Right lobe of liver (tissue), 6 donors: Measurements from ENCODE around the gene KCNJ16. TPM values are rescaled to one million over a fixed set of nuclear protein-coding genes. Genes with fewer than 3 reads are reported as not detected.
"Not testable (repeated sequence)": the region's sequence is repeated elsewhere in the genome, so short reads cannot be mapped to it uniquely, and the experiment has no call there.

Experiments
- ATAC-seq, 4 donors: fragments of 200-7000 bp; cut with Tn5 transposase; one replicate each; pipeline ENCODE4 v1.9.1; 2020; ENCODE audit warnings: mild to moderate bottlenecking in 4 of 4, moderate library complexity in 4 of 4
- DNase-seq, 3 donors: peaks; one replicate each; pipeline ENCODE4 v3.0.0-alpha.2; 2020
- H3K27ac ChIP-seq, 3 donors: fragments of 200-600 bp; one replicate each; pipeline ENCODE4 v1.8.0; 2022
- H3K27me3 ChIP-seq, 2 donors: fragments of 200-600 bp; one replicate each; pipeline ENCODE4 v1.8.0; 2022
- H3K36me3 ChIP-seq, 4 donors: fragments of 200-600 bp; sonication (generic) in 1 of 4; one replicate each; pipeline versions ENCODE4 v1.5.1 to v1.8.0; 2017 to 2022; ENCODE audit warnings: control low read depth in 1 of 4
- H3K4me1 ChIP-seq, 4 donors: fragments of 200-600 bp; sonication (generic) in 1 of 4; one replicate each; pipeline versions ENCODE4 v1.5.1 to v1.8.0; 2017 to 2022; ENCODE audit warnings: control low read depth in 1 of 4
- H3K4me3 ChIP-seq, 3 donors: fragments of 200-600 bp; one replicate each; pipeline ENCODE4 v1.8.0; 2022
- H3K9me3 ChIP-seq, 4 donors: fragments of 200-600 bp; sonication (generic) in 1 of 4; one replicate each; pipeline versions ENCODE4 v1.5.1 to v1.8.0; 2017 to 2022; ENCODE audit warnings: control low read depth in 1 of 4
- POLR2A ChIP-seq: fragments of 450-650 bp; IDR thresholded peaks from one replicate; pipeline ENCODE4 v1.6.1; 2017; ENCODE audit warnings: antibody characterized with exemption, mild to moderate bottlenecking
- WGBS: methylation state at CpG from one replicate; pipeline ENCODE4 v1.1.6; 2018; ENCODE audit warnings: low coverage, low lambda C conversion rate; ENCODE audit not compliant: insufficient coverage; ENCODE audit errors: missing lambda C conversion rate; 5-methylcytosine and 5-hydroxymethylcytosine counted together
- intact Hi-C, 2 donors: fragments of 100-400 bp; cut with DNase I; formaldehyde crosslinking; loops; one replicate each; pipeline versions ENCODE4 v1.11.2 to v1.14.1; 2022
- total RNA-seq, 6 experiments: library from RNA; depleted of rRNA in 2 of 6; stranded (reverse); fragments of >200 nt in 2 of 6; fragmentation: NEBNext Ultra II Directional in 3 of 6; extraction: Animal tissue kit (Norgen Biotek cat#: 25700) in 3 of 6; gene quantifications; one replicate each; pipeline versions ENCODE4 v1.1.0 to v1.2.4, GENCODE V29; 2016 to 2023
- TF ChIP-seq, protein P1 (sequence below), 4 donors: fragments of 200-600 bp in 3 of 4; fragments of 450-650 bp in 1 of 4; IDR thresholded peaks; one replicate each; pipeline versions ENCODE4 v1.5.1 to v1.8.0; 2016 to 2022; ENCODE audit warnings: antibody characterized with exemption in 4 of 4, mild to moderate bottlenecking in 2 of 4
- donor health status: DM: no; HTN: yes; CAD: no.
- donor health status: DM: no; HTN: no; CAD: no.
- donor health status: DM: no; HTN: no; CAD: no.
- donor health status: DM: no; HTN: yes; CAD: no.
- donor health status: DM: no; HTN: yes; CAD: no.

The KCNJ16 gene
- total RNA-seq, 6 experiments from 2014 or later: 0.07 to 2.1 (median 0.85) TPM

GRCh38 chr17:70041061-70041460 lies 34.0 kb upstream of the KCNJ16 start:
- H3K4me3 ChIP-seq: no peak overlapping the region
- no peak for TF ChIP-seq POLR2A
- TF ChIP-seq, protein P1, sequence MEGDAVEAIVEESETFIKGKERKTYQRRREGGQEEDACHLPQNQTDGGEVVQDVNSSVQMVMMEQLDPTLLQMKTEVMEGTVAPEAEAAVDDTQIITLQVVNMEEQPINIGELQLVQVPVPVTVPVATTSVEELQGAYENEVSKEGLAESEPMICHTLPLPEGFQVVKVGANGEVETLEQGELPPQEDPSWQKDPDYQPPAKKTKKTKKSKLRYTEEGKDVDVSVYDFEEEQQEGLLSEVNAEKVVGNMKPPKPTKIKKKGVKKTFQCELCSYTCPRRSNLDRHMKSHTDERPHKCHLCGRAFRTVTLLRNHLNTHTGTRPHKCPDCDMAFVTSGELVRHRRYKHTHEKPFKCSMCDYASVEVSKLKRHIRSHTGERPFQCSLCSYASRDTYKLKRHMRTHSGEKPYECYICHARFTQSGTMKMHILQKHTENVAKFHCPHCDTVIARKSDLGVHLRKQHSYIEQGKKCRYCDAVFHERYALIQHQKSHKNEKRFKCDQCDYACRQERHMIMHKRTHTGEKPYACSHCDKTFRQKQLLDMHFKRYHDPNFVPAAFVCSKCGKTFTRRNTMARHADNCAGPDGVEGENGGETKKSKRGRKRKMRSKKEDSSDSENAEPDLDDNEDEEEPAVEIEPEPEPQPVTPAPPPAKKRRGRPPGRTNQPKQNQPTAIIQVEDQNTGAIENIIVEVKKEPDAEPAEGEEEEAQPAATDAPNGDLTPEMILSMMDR (IDR thresholded peaks at IDR 0.05): no peak
- H3K36me3 ChIP-seq: no peaks in the 10 kb centered on the region
- H3K4me1 ChIP-seq: no peaks in the 10 kb centered on the region
- H3K27me3 ChIP-seq: no peaks in the 10 kb centered on the region
- H3K27ac ChIP-seq: no peak overlapping the region
- WGBS: 31% methylated on average over 1 of the region's 1 CpG
- intact Hi-C loops: no loop called here
- no peaks in the 10 kb centered on the region for H3K9me3 ChIP-seq
- ATAC-seq: no peak
- DNase-seq: no peak

- H3K4me3 ChIP-seq: no peak overlapping the region
- no peak overlapping the region for H3K27ac ChIP-seq
- no peak for ATAC-seq
- no peaks in the 10 kb centered on the region for H3K36me3 ChIP-seq
- intact Hi-C loops: no loop called here
- 71% methylated on average over 6 of the region's 6 CpGs for WGBS
- no peaks in the 10 kb centered on the region for H3K27me3 ChIP-seq
- TF ChIP-seq POLR2A: no peak
- TF ChIP-seq, protein P1 (IDR thresholded peaks at IDR 0.05): no peak
- no peaks in the 10 kb centered on the region for H3K9me3 ChIP-seq
- DNase-seq: no peak
- H3K4me1 ChIP-seq: no peaks in the 10 kb centered on the region
Observed at GRCh38 chr17:70041540-70041939, 33.5 kb upstream of the KCNJ16 start.

- H3K36me3 ChIP-seq, H3K4me1 ChIP-seq, H3K9me3 ChIP-seq, intact Hi-C loops, ATAC-seq, H3K27ac ChIP-seq, DNase-seq, H3K4me3 ChIP-seq, H3K27me3 ChIP-seq: not testable (repeated sequence)
- WGBS: 64% methylated on average over 5 of the region's 5 CpGs
Observed at GRCh38 chr17:70045780-70046179, 29.2 kb upstream of the KCNJ16 start.

DNA sequence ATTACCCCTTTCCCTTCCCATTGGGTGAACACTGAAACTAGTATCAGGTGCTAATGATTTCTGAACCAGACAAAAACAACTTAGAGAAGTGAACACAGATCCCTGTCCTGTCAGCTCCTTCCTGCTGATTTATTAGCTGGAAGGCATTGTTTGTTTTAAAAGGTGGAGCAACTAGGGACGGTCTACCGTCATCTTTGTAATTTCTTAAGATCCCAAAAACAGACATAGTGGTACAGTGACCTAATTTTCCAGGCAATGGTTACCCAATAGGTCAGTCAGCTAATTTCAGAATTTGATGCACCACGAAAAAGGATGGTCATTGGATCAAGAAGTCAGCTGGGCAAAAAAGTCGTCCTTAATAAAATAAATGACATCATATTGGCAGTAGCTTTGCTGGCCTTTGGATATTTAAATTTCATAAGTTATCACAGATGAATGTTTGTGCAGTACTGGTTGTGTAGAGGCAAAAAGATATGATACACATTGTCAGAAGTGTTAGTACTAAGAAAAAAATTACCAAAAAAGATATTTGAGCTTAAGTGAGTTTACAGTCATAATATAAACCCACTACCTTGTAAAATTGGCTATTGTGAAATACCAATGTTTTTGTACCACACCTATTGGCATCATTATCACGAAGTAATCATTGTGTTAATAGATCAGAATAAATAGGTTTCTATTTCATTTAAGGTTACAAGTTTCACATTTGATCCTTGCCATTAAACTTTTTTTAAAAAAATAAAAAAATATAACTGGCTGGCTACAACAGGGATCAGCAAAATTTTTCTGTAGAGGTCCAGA lies 27.2 kb upstream of the KCNJ16 start:
- TF ChIP-seq POLR2A: no peak
- TF ChIP-seq, protein P1 (IDR thresholded peaks at IDR 0.05): no peak
- intact Hi-C loops: no loop called here
- no peaks in the 10 kb centered on the region for H3K4me1 ChIP-seq
- no peaks in the 10 kb centered on the region for H3K9me3 ChIP-seq
- DNase-seq (no peak), ATAC-seq (no peak)
- no peak overlapping the region for H3K4me3 ChIP-seq
- no peaks in the 10 kb centered on the region for H3K36me3 ChIP-seq
- no peak overlapping the region for H3K27ac ChIP-seq
- no peaks in the 10 kb centered on the region for H3K27me3 ChIP-seq
- WGBS: 35% methylated on average over 5 of the region's 5 CpGs

DNA sequence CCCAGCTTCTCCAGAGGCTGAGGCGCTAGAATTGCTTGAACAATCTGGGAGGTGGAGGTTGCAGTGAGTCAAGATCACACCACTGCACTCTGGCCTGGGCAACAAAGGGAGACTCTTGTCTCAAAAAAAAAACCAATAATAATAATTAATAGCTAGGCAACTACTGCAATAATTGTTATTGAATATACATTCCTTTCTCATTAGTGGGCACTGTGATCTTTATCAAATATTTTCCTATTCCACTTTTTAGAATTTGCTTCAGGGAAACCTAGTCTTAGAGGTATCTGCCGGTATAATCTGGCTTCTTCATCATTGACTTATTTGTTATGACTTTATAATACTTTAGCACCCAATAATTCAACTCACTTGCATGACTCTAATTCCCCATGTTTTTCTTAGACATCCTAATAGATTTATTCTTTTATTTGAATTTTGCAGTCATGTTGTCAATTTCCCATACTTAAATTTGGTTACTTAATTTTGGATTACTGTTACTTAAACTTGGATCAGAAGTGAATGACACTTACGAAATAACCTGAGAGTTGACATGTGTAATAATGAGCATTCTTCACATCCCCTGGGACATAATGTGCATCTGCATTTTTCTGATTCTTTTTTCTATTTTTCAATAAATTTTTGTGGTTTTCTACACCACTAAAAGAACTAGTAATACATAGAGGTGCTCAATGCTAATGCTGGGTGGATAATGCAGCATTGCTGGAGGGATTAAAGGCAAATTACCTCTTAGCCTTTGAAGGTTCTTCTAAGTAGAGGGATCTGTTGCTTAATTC lies 25.0 kb upstream of the KCNJ16 start:
- Histone ChIP-seq H3K4me1 (no peaks in the 10 kb centered on the region), H3K4me3 (no peak overlapping the region), H3K36me3 (no peaks in the 10 kb centered on the region), H3K27ac (no peak overlapping the region), H3K27me3 (no peaks in the 10 kb centered on the region), H3K9me3 (no peaks in the 10 kb centered on the region)
- intact Hi-C loops: no loop called here
- WGBS: 80% methylated on average over 2 of the region's 3 CpGs
- no peak for TF ChIP-seq POLR2A
- TF ChIP-seq, protein P1 (IDR thresholded peaks at IDR 0.05): no peak
- no peak for ATAC-seq
- no peak for DNase-seq
